GM19455 (cell line): ENCODE results near the gene SPAG6.

Experiments
- ATAC-seq: cut with Tn5 transposase; IDR thresholded peaks from one replicate; pipeline ENCODE4 v1.9.1; 2021; ENCODE audit not compliant: unreplicated experiment

The SPAG6 gene

DNA sequence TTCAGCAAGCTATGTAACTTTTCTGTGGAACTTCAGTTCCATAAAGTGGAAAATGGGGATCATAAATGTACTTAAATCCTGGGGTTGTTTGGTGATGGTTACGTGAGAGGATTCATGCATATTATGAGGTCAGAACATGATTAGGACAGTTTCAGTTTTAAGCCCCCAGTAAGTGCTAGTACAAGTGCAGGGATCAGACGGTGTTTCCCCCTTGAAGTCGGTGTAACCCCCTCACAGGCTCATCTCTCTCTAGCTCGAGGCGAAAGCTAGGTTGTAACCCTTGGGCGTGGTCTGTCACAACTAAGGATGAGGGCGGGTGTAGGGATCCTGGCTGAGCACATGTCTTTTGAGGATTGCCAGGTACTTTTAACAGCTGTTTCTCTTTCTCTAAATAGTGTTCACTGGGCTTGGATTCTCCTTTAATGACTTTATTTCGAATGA, 84.7 kb downstream of the SPAG6 start:
- ATAC-seq: no peak

DNA sequence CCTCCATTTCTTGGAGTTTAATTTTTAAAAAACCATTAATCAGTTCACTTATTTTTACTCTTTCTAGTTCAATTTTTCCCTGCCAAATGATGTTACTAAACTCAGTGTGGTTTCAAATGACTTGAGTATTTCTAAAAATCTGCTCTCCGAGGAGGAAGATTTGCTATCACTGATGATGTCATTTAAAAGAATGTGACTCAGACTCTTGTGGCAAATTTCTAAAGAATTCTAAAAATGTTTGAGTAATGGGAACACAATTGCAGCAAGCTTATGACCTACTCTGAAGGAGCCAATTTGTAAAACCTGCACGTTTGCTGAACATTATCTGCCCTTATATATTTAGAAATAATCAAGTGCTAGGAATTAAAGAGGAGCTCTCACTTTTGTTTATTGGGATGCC, 88.6 kb downstream of the SPAG6 start:
- no peak for ATAC-seq

DNA sequence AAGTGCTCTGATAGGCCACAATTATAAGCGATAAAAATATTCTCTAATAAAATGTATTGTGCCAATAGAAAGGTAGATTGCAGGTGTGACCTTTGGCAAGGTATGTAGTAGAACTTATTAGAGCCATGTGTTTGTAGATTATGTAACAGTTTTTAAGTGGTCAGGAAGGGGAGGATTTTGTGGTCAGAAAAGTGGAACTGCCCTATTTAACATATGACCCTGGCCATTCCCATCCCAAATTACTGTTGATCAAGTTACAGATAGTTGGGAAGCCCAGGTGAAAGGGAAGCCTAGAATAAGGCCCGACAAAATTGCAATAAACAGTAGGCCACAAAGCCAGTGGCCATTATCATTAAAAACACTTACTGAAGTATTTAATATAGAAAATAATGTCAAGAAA, 89.2 kb downstream of the SPAG6 start:
- ATAC-seq: no peak

DNA sequence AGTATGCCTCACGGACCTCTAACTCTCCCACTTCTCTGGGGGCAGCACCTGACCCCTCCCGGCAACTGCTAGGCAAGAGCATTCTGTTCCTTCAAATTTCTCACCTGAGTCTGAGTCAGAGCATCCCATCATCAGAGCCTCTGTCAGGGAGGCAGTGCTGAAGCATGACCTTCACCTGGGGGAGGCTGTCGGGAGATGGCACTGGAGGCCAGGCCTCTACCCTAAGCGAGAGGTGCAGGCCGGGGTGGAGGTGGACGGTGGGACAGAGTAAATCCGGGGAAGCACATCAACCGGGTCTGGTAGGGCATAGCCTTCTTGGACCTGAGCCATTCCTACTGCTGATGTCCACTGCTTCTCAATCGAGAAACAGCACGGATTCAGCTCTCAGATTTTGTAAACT, 90.4 kb downstream of the SPAG6 start:
- no peak for ATAC-seq

DNA sequence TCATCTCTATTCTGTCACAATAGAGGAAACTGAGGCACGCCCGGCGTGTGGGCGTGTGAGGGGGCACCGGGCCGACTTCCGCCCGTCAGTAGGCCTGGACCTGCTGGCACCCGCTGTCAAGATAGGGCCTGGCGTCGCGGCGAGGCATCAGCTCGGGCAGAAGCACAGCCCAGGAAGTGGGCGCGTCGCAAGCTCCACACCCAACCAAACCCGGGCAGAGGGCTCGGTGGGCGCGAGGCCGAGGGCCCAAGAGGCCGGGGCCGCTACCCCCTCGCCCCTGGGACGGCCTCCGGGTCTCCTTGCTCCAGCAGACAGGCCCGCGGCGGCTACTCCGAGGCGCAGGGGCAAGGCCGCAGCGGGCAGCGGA, 91.2 kb downstream of the SPAG6 start:
- peak; percentile 41 for ATAC-seq

DNA sequence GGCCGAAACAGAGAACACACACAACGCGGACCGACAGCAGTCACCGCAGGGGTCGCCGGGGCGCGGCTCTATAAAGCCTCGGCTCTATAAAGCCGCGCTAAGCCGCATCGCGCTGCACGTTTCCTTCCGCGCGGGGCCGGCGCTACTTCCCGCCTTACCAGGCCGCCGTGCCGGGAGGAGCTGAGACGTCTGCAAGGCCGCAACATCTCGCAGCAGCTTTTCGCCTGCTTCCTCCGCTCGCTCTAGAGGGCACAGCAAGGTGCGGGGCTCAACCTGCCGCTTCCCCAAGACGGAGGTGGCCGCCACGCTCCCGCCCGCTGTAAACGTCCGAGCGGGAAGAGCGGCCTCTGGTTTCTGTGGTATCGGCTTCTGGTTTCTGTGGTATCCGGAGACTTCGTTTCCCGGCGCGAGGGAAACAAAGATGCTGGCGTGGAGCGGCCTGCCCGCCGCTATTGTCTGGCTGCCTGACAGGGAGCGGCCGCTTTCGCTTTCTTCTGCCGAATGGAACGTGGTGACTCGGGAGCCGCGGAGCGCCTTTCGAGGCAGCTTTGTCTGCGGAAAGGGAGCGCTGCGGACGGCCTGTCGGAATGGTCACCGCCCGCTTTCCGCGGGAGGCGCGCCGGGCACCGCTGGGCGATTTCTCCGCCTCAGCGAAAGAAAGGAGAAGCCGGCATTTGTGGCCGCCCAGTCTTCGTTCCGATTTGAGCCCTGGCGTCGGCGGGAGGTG, 91.8 kb downstream of the SPAG6 start:
- peak; percentile 68 for ATAC-seq

DNA sequence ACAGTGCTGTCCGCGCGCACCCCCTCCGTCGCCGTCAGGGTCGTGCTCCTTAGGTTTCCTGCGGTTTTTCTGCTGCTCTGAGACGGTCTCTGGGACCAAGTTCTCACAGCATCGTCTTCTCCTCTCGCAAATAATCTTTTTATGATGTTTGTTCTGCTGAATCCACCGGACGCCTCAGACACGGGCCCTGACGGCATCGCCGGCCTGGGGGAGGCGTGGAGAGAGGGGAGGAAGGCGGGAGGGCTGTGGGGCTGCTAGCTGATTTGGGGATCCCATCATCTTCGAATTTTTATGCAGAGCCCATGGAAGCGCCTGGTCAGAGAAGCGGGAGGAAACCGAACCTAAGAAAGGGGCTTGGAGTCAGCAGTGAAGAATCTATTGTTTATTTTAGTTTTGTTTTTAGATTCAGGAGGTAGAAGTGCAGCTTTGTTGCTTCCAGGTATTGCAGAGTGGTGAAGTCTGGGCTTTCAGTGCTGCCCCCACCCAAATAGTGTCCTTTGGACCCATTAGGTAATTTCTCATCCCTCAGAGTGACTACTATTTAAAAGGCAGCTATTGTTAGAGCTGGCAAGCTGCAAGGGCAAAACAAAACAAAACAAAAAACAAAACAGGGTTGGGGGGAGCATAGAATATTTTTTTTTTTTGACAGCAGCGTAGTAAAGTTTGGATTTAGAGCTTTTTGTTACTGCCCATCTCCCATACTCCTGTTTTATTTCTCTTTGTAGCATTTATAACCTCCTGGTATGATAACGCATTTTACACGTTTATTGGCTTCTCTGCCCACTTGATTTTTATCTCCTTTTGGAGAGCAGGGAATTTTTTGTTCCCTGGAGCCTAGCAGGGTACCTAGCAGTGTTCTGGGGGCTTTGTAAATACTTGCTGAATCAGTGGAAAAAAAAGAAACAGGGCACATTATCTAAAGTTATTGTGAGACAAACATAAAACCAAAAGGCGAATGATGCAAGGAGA, 92.6 kb downstream of the SPAG6 start:
- peak; percentile 36 for ATAC-seq

DNA sequence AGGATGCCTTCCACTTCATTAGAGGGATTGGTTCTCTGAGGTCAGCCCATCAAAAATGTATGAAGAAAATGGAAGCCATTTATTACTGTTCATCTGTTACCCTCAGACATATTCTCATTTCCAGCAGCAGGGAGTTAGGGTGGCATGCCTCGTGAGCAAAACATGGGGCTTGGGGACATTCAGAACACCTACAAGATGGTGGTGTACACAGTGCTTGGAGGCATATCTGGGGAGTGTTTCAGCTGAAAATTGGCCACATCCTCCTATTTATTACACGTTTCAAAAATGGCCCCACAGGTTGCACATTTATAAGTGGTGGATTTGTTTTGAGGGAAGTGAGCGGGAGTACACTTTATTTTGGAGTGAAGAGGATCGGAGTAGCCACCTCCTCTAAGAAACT, 93.4 kb downstream of the SPAG6 start:
- no peak for ATAC-seq

DNA sequence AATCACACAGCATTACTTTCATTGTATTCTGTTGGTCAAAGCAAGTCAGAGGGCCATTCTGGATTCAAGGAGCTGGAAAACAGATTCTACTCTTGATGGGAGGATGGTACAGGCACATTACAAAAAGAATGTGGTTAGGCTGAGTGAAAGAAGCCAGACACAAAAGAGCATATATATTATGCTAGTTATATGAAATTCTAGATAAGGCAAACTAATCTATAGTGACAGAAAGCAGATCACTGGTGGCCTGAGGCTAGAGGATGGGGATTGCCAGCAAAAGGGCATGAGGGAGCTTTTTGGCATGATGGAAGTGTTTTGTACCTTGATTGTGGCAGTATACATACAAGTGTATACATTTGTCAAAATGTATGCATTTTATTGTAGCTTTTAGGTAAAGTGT, 96.8 kb downstream of the SPAG6 start:
- ATAC-seq: no peak

DNA sequence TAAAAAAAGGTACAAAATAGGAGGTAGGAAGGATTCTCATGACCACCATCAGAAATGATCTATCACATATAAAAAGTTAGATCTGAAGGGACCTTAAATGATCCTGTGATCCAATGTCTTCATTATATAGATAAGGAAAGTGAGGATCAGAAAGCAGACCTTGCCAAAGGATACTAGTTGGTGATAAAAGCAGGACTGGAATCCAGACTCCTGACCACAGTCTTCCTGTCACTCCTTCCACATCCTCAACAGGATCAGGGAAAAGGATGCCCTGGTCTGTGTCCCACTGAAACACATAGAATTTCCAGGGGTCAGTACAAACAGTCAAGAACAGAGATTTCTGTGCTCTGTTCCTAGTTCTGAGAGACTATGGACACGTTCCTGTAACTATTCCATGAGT, 97.2 kb downstream of the SPAG6 start:
- ATAC-seq: no peak

DNA sequence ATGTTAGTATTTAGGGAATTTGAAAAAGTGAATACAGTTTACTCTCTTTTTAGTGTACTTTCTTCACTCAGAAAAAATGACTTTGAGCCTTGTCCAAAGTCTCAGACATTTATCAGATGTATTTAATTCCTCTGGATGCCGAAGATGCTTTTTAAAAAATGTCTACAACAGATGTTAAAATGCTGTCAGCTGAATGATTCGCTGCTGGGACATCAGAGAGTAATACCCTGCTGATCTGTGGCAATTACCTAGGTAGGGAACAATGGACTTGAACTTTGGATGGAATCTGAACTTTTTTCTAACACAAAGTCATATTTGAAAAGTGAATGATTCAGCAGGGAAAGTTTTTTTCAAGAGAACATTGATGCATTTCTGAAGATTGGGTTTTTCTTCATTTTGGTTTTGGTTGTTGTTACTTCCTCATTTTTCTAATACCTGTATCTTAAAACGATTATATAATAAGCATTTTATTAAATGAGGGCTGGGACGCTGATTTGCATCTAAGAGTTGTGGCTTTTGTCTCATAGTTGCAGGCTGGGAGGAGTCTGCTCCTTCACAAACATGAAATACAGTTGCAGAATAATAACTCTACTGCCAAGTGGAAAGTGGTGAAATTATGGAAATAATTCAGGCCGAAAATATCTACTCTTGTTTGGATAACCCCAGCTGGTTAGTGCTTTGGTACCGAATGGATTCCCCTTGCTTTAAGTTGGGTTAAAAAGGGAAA, 98.0 kb downstream of the SPAG6 start:
- no peak for ATAC-seq

DNA sequence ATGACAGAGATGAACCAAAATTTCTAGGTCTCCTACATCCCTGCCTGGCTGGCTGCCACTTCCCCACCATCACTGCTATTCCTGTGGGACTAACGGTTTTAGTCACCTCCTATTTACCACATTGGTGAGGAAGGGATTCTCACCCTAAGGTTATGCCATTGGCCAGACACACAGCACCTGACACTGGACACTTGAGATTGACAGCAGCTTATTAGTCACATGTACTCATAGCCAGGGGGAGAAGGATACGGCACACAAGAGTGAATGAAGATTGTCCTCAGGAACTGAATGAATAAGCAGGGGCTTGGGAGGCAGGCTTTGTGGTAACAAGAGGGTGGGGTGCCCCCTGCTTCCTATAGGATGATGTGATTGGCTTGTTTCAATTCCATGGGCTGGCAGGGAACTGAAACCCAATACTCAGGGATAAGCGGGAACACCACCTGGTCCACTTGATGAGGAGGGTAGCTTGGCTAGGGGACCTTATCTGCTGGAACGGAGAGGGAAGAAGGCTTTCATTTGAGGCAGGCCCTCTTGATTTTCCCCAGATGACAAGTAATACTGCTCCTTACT, 99.0 kb downstream of the SPAG6 start:
- ATAC-seq: no peak

DNA sequence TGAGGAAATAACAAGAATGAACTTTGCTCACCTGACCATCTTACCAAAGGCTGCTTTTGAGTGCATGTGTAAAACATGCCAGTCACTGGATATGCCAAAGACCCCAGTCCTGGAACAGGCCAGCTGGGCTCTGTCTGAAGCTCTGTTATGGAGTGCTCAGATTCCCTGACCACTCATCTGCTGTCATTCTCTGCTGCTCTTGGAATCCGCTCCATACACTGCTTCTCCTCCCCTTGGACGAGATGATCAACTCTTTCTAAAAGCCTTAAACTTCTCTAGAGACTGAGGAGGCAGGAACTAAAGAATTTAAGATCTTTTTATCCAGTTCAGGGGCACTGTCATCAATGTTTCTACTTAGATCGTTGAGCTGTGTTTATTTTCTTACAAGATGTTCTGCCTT, 100.2 kb downstream of the SPAG6 start:
- no peak for ATAC-seq

DNA sequence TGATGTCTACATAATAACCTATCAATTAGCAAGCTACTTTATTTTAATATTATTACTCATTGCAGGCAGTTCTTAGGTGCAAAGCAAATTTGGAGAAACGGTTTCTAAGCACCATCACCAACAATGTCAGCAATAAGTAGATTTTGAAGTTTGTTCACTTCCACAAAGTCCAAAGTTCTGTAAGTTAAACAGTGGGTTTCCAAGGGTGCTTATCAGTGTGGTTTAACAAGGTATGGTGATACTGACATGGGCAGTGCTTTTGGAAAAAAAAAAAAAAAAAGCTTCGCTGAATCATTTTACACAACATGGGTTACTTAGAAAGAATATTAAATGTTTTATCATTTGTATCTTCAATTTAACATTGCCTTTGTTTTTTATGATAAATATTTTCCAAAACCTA, 101.8 kb downstream of the SPAG6 start:
- ATAC-seq: no peak

DNA sequence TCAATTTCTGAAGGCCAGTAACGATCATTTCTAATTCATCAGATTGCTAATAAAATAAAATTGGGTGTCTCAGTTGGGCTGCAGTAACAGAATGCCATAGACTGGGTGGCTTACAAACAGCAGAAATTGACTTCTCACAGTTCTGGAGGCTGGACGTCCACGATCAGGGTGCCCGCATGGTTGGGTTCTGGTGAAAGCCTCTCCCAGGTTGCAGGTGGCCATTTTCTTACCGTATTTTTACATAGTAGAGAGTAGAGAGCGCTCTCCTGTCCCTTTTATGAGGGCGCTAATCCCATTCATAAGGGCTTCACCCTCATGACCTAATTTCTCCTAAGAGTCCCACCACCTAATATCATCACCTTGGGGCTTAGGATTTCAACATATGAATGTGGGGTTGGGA, 106.0 kb downstream of the SPAG6 start:
- ATAC-seq: no peak

DNA sequence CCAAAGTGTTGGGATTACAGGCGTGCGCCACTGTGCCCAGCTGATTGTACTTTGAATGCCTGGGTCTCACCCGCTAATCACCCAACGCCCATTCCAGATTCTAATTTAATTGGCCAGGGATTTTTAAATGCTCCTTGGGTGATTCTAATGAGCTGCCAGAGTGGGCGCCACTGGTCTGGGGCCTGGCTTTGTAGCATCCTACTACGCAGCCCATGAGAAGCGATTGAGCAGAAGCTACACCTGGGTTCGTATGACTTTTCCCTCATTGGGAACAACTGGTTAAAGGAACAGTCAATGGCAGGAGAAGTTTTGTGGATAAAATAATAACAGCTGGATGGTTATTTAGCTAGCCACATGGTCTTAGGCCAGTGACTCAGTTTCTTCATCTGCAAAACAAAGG, 108.0 kb downstream of the SPAG6 start:
- ATAC-seq: no peak

DNA sequence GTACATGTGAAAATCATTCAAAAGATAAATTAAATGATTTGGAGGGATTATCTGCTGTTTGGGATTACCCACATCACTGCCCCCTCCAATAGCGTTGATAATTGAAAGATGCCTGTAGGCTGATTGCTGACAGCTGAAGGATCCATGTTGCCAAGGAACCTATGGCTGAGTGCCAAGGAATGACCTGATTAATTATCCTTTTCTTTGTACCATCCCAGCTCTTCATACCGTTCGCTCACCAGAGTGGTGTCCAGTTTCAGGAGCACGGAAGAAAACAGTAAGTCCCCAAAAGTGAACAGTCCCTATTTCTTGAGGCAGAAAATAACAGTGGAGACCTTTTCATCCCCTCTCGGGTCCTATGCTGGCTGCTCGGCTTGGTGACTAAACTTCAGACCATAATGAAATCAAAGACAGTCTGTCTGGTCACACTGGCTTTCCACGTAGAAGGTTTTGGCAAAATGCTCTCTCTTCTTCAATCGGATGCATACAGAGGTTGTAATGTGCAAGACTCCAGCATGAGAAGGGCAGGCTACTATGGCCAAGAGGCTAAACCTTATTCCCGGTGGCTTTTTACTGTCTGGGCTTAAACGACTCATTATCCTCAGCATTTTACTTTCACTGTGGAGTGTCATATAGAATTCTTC, 108.8 kb downstream of the SPAG6 start:
- no peak for ATAC-seq

DNA sequence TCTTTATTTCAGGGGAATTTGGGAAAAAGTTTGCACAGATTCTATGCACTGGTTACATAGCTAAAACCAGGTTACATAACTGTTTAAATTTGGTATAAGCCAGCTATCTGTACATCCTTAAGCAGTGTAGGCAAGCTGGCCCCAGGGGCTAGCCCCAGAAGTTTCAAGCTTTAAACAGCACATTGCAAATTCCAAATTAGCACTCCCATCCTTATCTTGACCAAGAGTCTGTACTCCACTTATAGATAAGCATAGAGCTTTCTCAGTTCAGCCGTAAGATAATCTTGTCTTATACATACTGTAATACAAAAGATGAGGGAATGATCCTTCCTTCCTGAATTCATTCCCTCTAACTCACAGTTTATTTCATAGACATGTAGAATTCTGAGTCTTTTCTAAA, 109.3 kb downstream of the SPAG6 start:
- no peak for ATAC-seq

DNA sequence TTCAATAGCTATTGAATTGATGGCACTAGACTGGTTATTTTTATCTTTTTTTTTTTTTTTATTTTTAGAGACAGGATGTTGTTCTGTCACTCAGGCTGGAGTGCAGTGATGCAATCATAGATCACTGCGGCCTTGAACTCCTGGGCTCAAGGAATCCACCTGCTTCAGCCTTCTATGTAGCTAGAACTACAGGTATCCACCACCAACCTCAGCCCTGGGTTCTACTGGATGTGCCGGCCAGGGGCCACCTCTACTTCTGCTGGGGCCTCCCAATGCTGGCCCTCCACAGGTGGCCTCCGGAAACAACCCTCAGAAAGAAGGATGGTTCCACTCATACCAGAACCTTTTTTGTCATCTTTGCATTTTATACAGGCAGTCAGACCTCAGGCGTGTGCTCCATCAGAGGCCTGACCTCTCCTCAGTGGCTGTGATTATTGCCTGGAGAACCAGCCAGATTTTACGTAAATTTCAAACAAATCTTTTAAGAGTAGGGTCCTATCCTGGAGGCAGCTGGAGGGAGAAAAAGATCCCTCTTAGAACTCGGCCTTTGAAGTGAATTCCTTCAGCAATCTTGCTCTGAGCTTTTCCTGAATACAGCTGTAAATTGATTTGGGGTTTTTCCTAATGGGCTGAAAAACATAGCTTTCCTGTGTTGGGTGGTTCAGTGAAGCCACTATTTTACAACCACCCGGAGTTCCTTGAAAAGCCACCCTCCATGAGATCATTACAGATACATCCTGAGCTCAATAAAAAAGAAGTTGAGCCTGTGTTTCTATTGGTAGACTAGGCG, 110.0 kb downstream of the SPAG6 start:
- peak; percentile 67 for ATAC-seq

DNA sequence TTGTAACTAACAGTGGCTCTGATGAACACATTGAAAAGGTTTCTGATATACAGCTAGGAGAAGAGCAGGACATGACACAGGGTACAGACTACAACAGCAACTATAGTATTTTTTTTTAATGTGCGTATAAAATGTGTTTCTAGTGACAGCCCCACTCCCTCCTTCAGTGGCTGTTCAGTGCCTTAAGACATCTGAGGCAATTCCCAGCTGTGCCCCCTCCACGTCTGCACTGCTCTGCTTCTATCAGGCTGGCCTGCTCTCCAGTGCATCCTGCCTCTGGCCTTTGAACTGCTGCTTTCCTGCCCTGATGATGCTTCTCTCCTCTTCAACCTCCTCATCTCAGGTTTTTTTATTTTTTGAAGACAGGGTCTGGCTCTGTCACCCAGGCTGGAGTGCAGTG, 111.2 kb downstream of the SPAG6 start:
- no peak for ATAC-seq
